ENCODE measurements around the gene SEMA7A.

GRCh38 chr15:74369756-74370155 is 64.0 kb downstream of the SEMA7A start:
- TF ChIP-seq CTCF (IDR thresholded peaks at IDR 0.05; ENCODE audit: low read depth, low read length, poor library complexity, severe bottlenecking): no peak
- TF ChIP-seq EZH2phosphoT487 (IDR thresholded peaks at IDR 0.05; ENCODE audit: borderline replicate concordance, low read length): no peak
